SU-DHL-6 (cell line): ENCODE measurements around the gene AQR.

Experiments used
- H2AFZ ChIP-seq: fragments of 200-600 bp; sonication (generic); 2 replicates; pipeline ENCODE4 v1.6.1; 2014; ENCODE audit warnings: low read depth, mild to moderate bottlenecking, moderate library complexity, mixed read lengths, antibody characterized with exemption, low read length; ENCODE audit not compliant: severe bottlenecking
- H3F3A ChIP-seq: fragments of 200-600 bp; shearing (Covaris generic); 2 replicates; pipeline ENCODE4 v1.6.0; 2016; ENCODE audit warnings: antibody characterized with exemption, mild to moderate bottlenecking; ENCODE audit not compliant: insufficient read depth
- H3K27ac ChIP-seq: fragments of 200-600 bp; sonication (generic); 2 replicates; pipeline ENCODE4 v1.5.1; 2016; ENCODE audit warnings: low read depth, mild to moderate bottlenecking, low read length, moderate library complexity, mixed read lengths
- H3K27me3 ChIP-seq: fragments of 200-600 bp; sonication (generic), shearing (Covaris generic); 2 replicates; pipeline ENCODE4 v1.6.0; 2014; ENCODE audit warnings: mild to moderate bottlenecking, low read length
- H3K36me3 ChIP-seq: fragments of 200-600 bp; sonication (generic); 2 replicates; pipeline ENCODE4 v1.6.1; 2014; ENCODE audit warnings: mild to moderate bottlenecking, low read length, mixed read lengths
- H3K4me2 ChIP-seq: fragments of 300-600, 200-600 bp; shearing (Covaris generic), sonication (generic); 2 replicates; pipeline ENCODE4 v1.6.0; 2014; ENCODE audit warnings: low read length, low read depth, mild to moderate bottlenecking; ENCODE audit not compliant: poor library complexity, severe bottlenecking
- H3K4me3 ChIP-seq: fragments of 200-600 bp; sonication (generic); 2 replicates; pipeline ENCODE4 v1.5.1; 2014; ENCODE audit warnings: antibody characterized with exemption, low read length, mild to moderate bottlenecking, mixed read lengths; ENCODE audit not compliant: insufficient read depth, poor library complexity, severe bottlenecking
- H3K79me2 ChIP-seq: fragments of 200-600 bp; sonication (generic); 2 replicates; pipeline ENCODE4 v1.6.1; 2014; ENCODE audit warnings: mild to moderate bottlenecking, low read length, moderate library complexity; ENCODE audit not compliant: insufficient read depth
- H3K9ac ChIP-seq: fragments of 200-600 bp; sonication (generic); 2 replicates; pipeline ENCODE4 v1.7.0; 2014; ENCODE audit warnings: mild to moderate bottlenecking, low read length
- H3K9me2 ChIP-seq: fragments of 200-600 bp; sonication (generic); replicated peaks from 2 replicates; pipeline ENCODE4 v1.6.1; 2014; ENCODE audit warnings: low read length; ENCODE audit not compliant: insufficient read depth
- H3K9me3 ChIP-seq: fragments of 200-600 bp; sonication (generic); 2 replicates; pipeline ENCODE4 v1.6.1; 2014; ENCODE audit warnings: low read length, mixed read lengths; ENCODE audit not compliant: insufficient read depth
- H4K20me1 ChIP-seq: fragments of 200-600 bp; sonication (generic); 2 replicates; pipeline ENCODE4 v1.6.1; 2014; ENCODE audit warnings: low read depth, mild to moderate bottlenecking, antibody characterized with exemption, low read length, moderate library complexity, mixed read lengths
- EZH2phosphoT487 ChIP-seq: fragments of 200-600 bp; sonication (generic), shearing (Covaris generic); conservative IDR thresholded peaks from 2 replicates; pipeline ENCODE4 v1.6.1; 2018; ENCODE audit warnings: mild to moderate bottlenecking, antibody characterized with exemption, low read length, moderate library complexity, mixed read lengths
- TF ChIP-seq, protein P1 (sequence below): fragments of 200-600 bp; sonication (generic); IDR thresholded peaks from one replicate; pipeline ENCODE4 v1.5.1; 2017; ENCODE audit warnings: antibody characterized with exemption, mild to moderate bottlenecking, low read length, moderate library complexity; ENCODE audit not compliant: insufficient read depth, poor library complexity, severe bottlenecking

The AQR gene

DNA sequence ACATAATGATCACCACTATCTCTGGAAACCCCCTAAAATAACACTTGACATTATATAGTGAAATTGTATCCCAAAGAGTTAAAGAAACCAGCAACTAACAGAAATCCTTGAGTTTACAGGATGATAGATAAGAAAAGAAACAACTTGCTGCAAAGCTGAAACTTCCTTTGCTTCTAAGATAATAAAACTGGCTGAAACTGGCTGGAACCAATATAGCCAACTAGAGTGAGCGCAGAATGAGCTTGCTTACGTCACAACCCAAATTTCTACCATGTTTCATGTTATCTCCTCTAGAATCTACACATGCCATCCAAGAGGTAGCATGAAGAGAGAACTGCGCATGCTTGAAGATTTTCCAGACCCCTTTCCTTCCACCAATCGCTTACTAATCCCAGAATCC lies 90.4 kb downstream of the AQR start:
- H3K4me2 ChIP-seq = no peak overlapping the region
- H3K9me2 ChIP-seq = no peaks in the 10 kb centered on the region
- no peak overlapping the region for H3K4me3 ChIP-seq
- H3K9me3 ChIP-seq = no peaks in the 10 kb centered on the region
- H3K27ac ChIP-seq = no peak overlapping the region
- no peaks in the 10 kb centered on the region for H3K27me3 ChIP-seq
- no peak overlapping the region for H3K9ac ChIP-seq
- no peak overlapping the region for H2AFZ ChIP-seq
- no peaks in the 10 kb centered on the region for H3F3A ChIP-seq
- peaks cover 23% of the 10 kb centered on the region for H3K36me3 ChIP-seq
- TF ChIP-seq EZH2phosphoT487 = no peak
- TF ChIP-seq, protein P1, sequence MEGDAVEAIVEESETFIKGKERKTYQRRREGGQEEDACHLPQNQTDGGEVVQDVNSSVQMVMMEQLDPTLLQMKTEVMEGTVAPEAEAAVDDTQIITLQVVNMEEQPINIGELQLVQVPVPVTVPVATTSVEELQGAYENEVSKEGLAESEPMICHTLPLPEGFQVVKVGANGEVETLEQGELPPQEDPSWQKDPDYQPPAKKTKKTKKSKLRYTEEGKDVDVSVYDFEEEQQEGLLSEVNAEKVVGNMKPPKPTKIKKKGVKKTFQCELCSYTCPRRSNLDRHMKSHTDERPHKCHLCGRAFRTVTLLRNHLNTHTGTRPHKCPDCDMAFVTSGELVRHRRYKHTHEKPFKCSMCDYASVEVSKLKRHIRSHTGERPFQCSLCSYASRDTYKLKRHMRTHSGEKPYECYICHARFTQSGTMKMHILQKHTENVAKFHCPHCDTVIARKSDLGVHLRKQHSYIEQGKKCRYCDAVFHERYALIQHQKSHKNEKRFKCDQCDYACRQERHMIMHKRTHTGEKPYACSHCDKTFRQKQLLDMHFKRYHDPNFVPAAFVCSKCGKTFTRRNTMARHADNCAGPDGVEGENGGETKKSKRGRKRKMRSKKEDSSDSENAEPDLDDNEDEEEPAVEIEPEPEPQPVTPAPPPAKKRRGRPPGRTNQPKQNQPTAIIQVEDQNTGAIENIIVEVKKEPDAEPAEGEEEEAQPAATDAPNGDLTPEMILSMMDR = no peak
- no peaks in the 10 kb centered on the region for H4K20me1 ChIP-seq
- no peaks in the 10 kb centered on the region for H3K79me2 ChIP-seq

DNA sequence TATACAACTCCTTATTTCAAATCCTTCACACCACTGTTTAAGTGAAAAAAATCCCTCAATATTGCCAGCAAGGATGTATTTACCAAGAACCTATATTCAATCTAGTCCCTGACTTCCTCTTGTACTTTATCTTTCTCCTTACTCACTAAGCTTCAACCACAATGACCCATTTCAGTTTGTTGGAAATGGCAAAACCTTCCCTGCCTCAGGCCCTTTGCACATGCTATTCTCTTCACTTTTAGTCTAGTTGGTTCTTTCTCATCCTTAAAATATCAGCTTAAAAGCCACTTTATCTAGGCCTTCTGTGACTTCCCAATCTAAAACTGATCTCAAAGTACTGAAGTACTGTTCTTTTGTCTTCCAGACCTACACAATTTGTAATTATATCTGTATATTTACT lies 92.9 kb downstream of the AQR start:
- Histone ChIP-seq H3K4me3 (no peak overlapping the region), H3K79me2 (no peaks in the 10 kb centered on the region), H3K4me2 (no peak overlapping the region), H2AFZ (no peak overlapping the region), H3K9me2 (no peaks in the 10 kb centered on the region), H3K9me3 (no peaks in the 10 kb centered on the region), H3K27me3 (no peaks in the 10 kb centered on the region), H3K9ac (no peak overlapping the region), H3F3A (no peaks in the 10 kb centered on the region), H4K20me1 (no peaks in the 10 kb centered on the region), H3K27ac (no peak overlapping the region), H3K36me3 (peaks cover 30% of the 10 kb centered on the region)
- TF ChIP-seq, protein P1 = no peak

DNA sequence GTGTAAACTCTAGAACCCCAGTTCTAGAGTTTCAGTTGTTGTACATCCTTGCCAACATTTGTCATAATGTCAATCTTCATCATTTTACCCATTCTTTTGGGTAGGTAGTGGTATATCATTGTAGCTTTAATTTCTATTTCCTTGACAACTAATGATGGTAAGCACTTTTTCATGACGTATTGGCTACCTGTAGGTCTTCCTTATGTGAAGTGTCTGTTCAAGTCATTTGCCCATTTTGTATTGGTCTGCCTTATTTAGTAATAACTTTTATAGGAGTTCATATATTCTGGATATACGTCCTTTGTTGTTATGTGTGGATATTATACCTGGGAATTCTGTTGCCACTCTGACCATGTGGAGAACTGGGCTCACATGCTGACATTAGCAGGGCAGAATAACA lies 100.4 kb downstream of the AQR start:
- no peaks in the 10 kb centered on the region for H3K9me2 ChIP-seq
- H4K20me1 ChIP-seq = no peaks in the 10 kb centered on the region; the same call in 1 of the 2 replicates
- TF ChIP-seq, protein P1 = no peak
- TF ChIP-seq EZH2phosphoT487 = no peak
- H3K9me3 ChIP-seq = no peaks in the 10 kb centered on the region
- H3K9ac ChIP-seq = no peak overlapping the region
- H3K36me3 ChIP-seq = peaks cover 43% of the 10 kb centered on the region; the same call in 1 of the 2 replicates
- no peaks in the 10 kb centered on the region for H3F3A ChIP-seq
- H3K27me3 ChIP-seq = no peaks in the 10 kb centered on the region
- no peak overlapping the region for H2AFZ ChIP-seq
- no peak overlapping the region for H3K4me2 ChIP-seq
- no peaks in the 10 kb centered on the region for H3K79me2 ChIP-seq
- no peak overlapping the region for H3K4me3 ChIP-seq
- H3K27ac ChIP-seq = no peak overlapping the region

DNA sequence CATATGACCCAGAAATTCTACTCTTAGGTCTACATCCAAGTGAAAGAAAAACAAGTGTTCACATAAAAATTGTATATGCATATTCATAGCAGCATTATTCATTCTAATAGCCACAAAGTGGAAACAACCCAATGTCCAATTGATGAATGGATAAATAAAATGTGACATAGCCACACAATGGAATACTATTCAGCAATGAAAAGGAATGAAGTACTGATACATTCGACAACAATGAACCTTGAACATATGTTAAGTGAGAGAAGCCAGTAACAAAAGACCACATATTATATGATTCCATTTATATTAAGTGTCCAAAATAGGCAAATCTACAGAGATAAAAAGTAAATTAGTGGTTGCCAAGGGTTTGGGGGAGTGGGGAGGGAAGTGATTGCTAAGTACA lies 104.0 kb downstream of the AQR start:
- H4K20me1 ChIP-seq = no peaks in the 10 kb centered on the region; the same call in 1 of the 2 replicates
- no peak overlapping the region for H3K4me2 ChIP-seq
- no peaks in the 10 kb centered on the region for H3K79me2 ChIP-seq
- peaks cover 33% of the 10 kb centered on the region; the same call in 1 of the 2 replicates for H3K36me3 ChIP-seq
- no peak overlapping the region for H3K4me3 ChIP-seq
- no peak for TF ChIP-seq EZH2phosphoT487
- TF ChIP-seq, protein P1 = no peak
- no peak overlapping the region for H3K27ac ChIP-seq
- H3K9me2 ChIP-seq = no peaks in the 10 kb centered on the region
- H2AFZ ChIP-seq = no peak overlapping the region
- H3F3A ChIP-seq = no peaks in the 10 kb centered on the region
- H3K9me3 ChIP-seq = no peaks in the 10 kb centered on the region
- H3K27me3 ChIP-seq = no peaks in the 10 kb centered on the region
- H3K9ac ChIP-seq = no peak overlapping the region
